ENCODE data around the gene EP400.
"Not testable (repeated sequence)": the region's sequence is repeated elsewhere in the genome, so short reads cannot be mapped to it uniquely, and the experiment has no call there.

The EP400 gene

DNA sequence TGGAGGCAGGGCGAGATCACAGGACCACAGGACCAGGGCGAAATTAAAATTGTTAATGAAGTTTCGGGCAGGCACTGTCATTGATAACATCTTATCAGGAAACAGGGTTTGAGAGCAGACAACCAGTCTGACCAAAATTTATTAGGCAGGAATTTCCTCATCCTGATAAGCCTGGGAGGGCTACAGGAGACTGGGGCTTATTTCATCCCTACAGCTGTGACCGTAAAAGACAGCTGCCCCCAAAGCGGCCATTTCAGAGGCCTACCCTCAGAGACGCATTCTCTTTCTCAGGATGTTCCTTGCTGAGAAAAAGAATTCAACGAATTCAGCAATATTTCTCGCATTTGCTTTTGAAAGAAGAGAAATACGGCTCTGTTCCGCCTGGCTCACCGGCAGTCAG is 97.9 kb downstream of the EP400 start:
- not testable (repeated sequence) for DNase-seq

DNA sequence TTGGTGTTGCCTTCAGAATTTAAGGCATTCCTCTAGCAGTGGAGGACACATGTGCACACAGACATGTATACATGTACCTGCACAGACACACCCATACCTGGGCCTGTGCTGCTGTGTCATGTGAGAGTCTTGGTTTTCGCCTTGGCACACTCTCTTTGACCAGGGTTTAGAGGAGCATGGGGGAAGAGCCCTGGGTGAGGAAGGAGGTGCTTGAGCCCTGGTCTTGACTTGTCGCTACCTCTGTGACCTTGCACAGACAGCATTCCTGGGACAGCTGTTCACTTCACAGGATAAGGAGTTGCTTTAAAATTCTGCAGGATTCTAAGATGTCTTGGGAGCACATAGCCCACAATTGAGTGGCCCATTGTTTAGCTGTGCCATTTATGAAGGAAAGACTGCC is 99.7 kb downstream of the EP400 start:
- no peak for DNase-seq

DNA sequence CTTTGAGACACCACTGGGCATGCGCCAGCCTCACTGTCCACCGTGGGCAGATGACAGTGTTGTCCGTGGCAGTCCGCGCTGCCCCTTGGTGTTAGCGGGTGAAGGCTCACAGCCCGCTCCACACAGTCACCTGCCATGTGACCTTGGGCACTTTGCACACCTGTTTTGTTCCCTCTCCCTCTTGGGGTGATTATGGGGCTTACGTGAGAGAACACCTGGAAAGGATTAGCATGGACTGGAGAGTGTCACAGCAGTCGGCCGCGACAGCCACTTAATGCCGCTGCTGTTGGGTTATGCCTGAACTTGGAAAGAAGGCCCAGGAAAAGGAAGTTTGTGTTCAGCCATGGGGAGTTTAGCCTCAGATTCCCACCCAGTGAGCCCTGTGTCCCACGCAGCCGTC is 100.1 kb downstream of the EP400 start:
- DNase-seq, result no peak

DNA sequence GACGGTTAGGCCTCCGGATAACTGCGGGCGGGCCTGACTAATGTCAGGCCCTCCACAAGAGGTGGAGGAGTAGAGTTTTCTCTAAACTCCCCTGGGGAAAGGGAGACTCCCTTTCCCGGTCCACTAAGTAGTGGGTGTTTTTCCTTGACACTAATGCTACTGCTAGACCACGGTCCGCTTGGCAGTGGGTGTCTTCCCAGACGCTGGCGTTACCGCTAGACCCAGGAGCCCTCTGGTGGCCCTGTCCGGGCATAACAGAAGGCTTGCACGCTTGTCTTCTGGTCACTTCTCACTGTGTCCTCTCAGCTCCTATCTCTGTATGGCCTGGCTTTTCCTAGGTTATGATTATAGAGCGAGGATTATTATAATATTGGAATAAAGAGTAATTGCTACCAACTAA is 102.0 kb downstream of the EP400 start:
- DNase-seq, result not testable (repeated sequence)

DNA sequence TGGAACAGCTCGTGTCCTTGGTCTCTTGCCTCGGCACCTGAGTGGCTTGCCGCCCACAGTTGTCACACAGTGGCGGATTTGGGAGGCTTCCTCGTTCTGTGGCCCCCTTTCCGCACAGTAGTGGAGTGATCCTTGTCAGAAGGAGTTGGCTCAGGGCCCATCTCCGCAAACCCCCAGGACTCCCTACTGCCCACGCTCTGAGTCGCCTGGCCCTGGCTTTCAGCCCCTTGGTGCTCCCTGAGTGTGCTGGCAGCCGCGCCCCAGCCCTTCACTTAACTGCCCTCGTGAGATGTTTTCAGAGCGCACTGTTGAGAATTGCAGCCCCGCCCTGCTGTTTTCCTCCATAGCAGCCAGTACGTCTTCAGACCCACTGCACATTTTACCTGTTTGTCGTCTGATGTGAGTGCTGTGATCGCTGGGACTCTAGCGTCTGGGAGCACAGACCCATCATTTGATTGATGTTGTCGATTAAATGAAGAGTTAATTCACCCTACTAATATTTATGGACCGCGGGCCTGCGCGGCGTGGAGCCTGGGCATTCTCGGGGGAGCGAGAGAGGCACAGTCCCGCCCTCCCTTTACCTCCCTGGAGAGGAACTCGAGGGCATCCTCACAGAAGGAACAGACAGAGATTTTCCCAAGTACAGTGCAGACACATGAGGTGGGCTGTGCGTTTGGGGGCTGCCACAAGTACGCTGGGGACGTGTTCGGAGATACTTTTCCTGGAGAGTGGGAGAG is 102.6 kb downstream of the EP400 start:
- DNase-seq, result no peak

DNA sequence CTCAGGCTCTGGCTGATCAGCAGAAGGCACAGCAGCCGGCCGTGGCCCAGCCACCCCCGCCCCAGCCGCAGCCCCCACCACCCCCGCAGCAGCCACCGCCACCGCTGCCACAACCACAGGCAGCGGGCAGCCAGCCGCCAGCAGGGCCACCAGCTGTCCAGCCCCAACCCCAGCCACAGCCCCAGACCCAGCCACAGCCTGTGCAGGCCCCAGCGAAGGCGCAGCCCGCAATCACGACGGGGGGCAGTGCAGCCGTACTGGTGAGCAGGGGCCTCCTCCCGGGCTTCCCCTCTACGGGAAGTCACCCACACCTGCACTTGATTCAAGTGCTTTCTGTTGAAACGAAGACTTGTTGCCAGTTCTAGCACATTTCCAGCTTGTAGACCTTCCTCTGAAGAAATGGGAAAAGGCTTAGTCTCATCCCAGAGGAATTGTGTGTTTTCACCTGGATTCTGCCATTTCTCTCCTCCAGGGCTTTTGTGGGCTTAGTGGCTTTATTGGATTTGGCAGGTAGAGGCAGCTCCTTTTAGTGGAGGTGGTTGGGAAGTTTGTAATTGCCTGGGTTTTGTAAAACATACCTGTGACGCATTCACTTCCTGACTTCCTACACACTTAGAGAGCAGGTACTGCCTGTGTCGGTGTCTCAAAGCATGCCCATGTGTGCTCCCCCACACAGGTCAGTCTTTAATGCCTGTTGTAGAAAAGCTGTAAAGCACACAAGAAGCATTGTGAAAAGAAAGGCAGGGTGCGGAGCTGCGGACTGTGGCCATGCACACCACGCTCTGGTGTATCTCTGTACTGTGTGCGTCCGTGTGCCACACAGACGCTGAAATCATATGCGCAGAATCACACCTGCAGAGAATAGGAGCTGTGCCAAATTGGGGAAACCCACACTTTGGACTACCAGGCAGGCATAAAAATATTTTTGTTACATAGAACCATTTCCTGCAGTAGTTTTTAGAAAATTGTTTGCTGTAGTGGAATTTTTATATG is 103.9 kb downstream of the EP400 start:
- no peak for DNase-seq

DNA sequence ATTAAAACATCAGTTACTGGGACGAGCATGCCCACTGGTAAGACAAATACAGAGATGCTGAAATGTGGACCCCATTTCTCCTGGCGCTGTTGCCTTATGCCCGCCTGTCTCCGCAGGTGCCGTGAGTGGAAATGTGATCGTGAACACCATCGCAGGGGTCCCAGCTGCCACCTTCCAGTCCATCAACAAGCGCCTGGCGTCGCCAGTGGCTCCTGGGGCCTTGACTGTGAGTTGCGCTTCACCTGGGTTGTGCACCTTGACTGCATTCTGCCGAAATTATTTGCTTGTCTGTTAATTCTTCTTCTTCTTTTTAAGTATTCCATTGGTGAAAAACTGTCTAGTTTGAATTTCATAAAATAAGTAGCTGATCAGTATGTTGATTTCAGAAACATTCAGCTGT is 105.2 kb downstream of the EP400 start:
- DNase-seq, result no peak

DNA sequence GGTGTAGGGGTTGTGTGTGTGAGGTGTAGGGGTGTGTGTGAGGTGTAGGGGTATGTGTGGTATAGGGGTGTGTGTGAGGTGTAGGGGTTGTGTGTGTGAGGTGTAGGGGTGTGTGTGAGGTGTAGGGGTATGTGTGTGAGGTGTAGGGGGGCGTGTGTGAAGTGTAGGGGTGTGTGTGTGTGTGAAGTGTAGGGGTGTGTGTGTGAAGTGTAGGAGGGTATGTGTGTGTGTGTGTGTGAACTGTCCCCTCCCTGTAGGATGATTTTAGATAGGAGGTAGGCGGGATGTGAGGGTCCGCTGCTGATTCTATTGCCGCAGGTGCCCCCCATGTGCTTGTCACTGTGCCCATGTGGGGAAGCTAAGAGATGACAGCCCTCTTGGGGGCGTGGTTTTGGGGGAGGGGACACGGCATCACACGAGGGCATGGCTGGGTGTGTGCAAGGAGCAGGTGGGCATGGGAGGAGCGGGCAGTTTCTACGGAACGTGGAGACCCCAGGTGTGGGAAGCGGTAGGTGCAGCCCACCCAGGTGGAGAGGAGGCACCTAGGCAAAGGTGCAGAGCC is 105.9 kb downstream of the EP400 start:
- DNase-seq, result no peak

DNA sequence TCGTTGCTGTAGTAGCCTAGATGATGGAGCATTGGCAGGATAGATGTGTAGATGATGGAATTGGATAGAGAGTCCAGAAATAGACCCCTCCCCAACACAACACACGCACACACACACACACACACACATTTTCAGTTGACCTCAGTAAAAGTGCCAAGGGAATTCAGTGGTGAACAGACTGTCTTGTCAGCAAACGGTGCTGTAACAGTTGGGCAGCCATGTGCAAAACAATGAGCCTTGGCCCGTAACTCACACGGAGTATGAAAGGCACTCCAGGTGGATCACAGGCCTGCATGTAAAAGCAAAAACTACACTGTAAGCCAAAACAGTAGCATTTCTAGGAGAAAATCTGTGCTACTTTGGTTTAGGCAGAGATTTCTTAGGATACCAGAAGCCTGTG is 106.6 kb downstream of the EP400 start:
- DNase-seq, result no peak

DNA sequence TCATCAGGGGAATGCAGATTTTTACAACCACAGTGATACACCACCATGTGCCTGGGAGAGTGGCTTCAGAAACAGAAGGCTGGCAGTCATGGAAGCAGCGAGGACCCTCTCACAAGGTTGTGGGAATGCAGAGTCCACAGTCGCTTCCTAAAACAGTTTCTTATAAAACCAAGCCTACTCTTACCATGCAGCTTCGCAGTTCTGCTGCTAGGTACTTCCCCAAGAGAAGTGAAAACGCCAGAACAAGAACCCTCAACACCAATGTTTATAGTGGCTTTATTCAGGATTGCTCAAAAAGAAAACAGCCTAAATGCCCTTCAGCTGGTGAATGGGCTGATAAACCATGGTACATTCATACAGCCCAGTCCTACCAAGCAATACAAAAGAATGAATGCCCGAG is 107.2 kb downstream of the EP400 start:
- DNase-seq, result no peak

DNA sequence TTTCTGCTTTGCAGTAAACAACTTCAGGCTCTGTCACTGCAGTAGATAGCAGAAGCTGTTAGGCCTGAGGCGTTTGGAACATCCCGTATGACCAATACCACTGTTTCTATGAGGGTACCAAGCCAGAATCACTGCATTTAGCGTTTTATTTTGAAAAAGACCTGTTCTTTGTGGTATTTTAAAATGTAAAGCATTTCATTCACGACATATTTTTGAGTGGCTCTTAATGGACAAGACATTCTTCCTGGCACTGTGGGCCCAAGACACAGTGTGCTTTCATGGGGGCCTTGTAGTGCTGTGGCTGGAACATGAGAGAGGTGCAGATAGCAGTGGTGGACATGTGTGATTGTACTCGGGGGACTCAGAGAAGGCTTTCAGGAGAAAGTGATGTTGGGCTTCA is 107.9 kb downstream of the EP400 start:
- DNase-seq, result no peak

DNA sequence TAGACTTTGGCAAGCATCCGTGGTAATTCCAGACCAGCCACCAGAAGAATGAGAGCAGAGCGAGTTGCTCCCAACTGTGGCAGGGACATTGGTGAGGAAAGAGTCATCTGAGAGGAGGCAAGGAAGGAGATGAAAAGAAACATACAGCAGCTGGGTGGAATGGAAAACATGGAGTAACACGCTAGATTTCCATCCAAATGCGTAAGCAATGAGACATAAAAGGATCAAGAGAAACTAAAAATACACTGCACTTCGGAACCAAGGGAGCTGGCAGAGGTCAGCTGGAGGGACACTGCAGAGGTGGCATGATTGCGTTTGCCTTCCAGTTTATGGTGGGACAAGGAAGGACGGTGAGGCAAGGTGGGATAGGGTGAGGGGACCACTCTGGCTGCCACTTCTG is 111.5 kb downstream of the EP400 start:
- DNase-seq, result no peak

DNA sequence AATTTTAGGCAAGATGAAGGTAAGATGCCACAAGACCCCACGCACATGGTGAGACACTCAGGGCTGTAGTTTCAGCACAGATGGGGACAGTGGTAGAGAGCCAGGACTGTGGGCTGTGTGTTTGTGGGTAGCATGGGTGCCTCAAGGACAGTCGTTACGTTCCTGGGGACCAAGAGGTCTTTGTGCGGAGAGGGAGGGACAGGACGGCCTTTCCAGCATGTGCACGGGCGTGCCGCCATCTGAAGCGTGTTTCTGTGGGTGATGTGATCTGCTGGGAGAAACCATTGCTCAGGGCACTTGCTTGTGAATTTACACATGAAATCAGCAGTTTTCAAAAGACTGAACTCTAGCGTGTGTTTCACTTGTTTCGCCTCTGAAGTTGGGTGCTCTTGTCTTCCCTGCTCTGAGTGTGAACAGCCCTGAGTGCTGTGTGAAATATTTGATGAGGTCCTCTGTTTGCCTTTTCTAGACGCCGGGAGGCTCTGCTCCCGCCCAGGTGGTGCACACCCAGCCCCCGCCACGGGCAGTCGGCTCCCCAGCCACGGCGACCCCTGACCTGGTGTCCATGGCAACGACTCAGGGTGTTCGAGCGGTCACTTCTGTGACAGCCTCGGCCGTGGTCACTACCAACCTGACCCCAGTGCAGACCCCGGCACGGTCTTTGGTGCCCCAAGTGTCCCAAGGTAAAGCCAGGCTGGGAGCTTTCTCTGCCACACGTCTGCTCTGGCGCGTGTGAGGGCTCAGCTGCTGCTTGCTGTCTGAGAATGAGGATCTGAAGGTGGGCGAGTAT is 112.1 kb downstream of the EP400 start:
- no peak for DNase-seq

DNA sequence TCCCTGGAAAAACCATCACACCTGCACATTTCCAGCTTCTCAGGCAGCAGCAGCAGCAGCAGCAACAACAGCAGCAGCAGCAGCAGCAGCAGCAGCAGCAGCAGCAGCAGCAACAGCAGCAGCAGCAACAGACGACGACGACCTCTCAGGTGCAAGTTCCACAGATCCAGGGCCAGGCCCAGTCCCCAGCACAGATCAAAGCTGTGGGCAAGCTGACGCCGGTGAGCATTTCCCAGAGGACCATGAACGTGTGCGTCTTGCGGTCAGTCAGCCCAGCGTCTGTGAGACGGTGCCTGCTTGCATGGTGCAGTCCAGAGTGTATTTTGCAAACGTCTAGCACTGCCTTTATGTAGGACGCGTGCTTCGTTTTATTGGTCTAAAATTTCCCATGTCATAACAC is 112.7 kb downstream of the EP400 start:
- no peak for DNase-seq

DNA sequence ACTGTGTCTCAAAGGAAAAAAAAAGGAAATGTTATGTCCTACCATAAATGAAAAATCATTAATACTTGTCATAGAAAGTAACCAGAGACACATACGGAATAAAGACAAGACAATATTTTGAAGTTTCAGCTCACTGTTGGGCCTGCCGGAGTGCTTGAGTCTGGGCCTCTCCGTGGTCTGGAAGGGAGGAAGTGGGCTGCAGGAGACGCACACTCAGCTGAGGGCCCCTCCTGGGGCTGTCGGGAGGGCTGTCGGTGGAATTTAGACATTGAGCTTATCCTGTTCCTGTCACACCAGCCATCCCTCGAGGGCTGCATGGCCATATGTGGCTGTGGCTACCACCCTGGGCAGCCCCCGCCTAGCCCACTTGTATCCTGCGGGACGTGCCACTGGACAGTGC is 113.7 kb downstream of the EP400 start:
- no peak for DNase-seq

DNA sequence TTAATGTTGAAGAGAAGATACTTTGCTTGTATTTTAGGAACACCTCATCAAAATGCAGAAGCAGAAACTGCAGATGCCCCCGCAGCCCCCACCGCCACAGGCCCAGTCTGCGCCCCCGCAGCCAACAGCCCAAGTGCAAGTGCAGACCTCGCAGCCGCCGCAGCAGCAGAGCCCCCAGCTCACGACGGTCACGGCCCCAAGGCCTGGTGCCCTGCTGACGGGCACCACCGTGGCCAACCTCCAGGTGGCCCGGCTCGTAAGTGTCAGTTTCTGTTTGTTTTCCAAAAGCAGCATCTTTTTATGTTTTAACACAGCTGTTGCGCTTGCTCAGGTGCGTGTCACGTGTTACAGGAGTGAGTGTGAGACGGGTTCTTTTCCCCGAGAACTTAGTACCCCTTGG is 114.9 kb downstream of the EP400 start:
- DNase-seq, result no peak

DNA sequence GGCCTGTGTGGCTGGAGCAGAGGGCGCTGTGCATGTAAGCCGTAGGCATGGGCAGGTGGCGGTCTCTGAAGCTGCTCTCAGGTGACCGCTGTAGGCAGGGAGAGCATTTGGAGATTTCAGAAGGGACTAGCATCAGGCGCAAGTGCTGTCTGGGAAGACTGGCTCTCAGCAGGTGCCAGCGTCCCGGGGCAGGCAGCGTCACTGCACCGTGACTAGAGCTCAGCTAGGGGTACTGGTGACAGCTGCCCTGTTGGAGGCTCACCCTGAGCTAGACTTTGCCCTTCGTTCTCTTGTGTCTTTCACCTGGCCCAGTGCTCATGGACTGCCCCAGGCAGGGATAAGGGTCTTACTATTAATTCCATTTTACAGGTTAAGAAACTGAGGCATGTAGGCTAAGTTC is 115.5 kb downstream of the EP400 start:
- DNase-seq, result no peak

DNA sequence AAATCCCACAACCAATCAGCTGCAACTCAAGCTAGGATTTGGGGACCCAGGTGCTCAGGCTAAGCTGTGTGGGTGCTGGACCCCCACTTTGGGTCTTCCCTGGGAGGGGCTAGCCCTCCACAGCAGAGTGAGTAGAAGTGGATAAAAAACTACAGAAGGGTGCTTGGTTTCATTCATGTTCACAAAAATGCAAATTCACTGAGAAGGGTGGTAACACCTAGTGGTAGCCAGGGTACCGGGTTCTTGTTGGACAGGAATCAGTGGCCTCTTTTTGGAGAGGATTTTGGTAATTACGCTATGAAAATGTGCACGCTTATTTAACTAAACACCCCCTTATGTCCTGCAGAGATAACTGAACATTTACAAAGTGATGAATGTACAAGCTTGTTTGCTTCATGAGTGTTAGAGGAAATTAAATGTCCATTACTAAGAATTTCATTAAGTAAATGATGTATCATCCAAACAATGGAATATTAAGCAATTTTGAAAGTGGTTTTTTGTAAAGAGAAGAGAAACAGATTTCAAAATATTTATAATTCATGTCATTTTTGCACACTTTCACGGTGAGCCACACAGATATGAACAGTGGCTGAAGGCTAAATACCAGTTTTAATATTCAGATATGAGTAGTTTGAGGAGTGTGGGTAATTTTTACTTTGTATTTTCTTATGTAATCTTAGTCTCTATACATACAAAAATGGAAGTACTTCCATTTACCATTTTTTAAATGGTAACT is 116.0 kb downstream of the EP400 start:
- DNase-seq, result no peak

DNA sequence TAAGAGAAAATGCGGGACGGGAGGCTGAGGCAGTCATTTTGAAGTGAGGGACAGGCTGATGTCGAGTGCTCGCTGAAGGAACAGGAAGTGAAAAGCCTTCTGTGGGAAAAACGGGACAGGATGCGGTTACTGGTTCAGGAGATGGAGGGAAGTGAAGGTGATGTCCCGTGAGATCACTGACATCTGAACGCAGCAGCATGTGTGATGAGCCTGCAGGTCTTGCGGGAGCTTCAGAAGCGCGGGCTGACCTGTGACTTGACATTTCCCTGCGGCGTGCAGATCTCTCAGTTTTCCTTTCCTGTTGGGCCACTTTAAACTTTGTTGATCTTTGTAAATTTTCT is 116.6 kb downstream of the EP400 start:
- peak; percentile 45 for DNase-seq

DNA sequence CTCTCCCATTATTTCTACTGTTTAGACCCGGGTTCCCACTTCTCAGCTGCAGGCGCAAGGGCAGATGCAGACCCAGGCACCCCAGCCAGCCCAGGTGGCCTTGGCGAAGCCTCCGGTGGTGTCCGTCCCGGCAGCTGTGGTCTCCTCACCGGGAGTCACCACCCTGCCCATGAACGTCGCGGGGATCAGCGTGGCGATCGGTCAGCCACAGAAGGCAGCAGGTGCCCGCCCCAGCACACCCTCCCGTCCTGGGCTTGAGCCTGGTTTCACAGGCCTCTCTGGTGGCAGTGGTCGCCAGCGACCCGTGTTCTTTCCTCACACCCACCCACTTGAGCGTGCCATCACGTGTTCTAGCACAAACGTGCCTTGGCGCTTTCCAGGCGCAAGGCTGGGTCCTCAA is 117.0 kb downstream of the EP400 start:
- DNase-seq, result no peak

DNA sequence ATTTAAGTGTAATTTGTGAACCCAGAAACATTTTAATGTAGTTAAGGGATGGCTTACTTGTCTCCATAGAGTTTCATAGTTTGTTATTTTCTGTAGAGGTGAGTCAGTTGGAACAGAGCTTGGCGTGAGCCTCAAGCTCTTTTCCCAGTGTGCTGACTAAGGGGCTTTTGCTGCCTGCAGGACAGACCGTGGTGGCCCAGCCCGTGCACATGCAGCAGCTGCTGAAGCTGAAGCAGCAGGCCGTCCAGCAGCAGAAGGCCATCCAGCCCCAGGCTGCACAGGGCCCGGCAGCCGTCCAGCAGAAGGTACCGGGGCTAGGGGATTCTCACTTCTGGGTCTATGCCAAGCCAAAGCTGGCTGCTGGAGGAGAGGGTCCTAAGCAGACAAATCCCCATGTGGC is 117.4 kb downstream of the EP400 start:
- DNase-seq, result no peak

DNA sequence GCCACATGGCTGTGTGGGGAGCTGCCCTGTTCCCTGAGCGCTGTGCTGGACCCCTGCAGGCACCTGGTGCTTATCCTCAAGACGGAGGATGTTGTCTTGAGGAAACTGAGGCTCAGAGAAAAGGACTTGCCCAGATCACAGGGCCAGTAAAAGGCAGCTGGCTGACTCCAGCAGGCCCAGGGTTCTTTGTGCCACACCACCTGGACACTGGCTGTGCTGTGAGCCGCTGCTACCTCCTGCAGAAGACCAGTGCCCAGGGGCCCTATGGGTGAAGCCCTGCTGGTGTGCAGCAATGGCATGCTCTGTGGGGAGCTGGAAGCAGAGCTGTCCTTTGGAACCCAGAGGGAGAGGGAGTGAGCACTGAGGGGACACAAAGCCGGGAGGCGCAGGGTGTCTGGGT is 118.5 kb downstream of the EP400 start:
- DNase-seq, result no peak
